ENCODE results near the gene ABCA7.

The ABCA7 gene

DNA sequence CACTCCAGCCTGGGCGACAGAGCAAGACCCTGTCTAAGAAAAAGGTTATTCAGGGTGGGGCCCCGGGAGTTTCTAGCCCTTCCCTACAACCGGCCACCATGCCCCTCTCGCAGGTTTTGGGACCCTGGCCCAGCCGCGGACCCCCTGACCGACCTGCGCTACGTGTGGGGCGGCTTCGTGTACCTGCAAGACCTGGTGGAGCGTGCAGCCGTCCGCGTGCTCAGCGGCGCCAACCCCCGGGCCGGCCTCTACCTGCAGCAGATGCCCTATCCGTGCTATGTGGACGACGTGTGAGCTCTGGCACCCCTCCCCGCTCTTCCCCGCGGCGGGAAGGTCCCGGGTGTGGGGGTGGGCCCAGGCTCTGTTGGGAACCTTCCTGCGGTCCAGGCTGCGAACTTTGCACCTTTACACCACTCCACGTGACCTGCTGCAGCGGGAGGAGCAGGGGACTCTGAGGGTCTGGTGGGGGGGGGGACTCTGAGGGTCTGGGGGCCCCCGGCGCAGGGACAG is 6.3 kb downstream of the ABCA7 start:
- Histone ChIP-seq H3K4me2 (ENCODE audit: low read depth, low read length, poor library complexity, severe bottlenecking) (no peak overlapping the region), H3K27ac (ENCODE audit: low read depth, low read length) (no peak overlapping the region), H3K79me2 (ENCODE audit: insufficient read depth, low read length) (peaks cover 4% of the 10 kb centered on the region; the same call in 1 of the 2 replicates), H3K9me3 (ENCODE audit: insufficient read depth, low read length) (no peaks in the 10 kb centered on the region), H3K36me3 (ENCODE audit: low read length) (peaks cover 4% of the 10 kb centered on the region; the same call in 1 of the 2 replicates), H2AFZ (ENCODE audit: low read depth, low read length, severe bottlenecking) (no peak overlapping the region), H4K20me1 (ENCODE audit: low read depth, low read length) (no peaks in the 10 kb centered on the region), H3K27me3 (ENCODE audit: low read length) (no peaks in the 10 kb centered on the region), H3K9ac (ENCODE audit: low read length) (no peak overlapping the region), H3F3A (ENCODE audit: insufficient read depth) (no peaks in the 10 kb centered on the region), H3K4me3 (ENCODE audit: insufficient read depth, low read length, poor library complexity, severe bottlenecking) (no peak overlapping the region), H3K9me2 (replicated peaks; ENCODE audit: insufficient read depth, low read length) (no peaks in the 10 kb centered on the region)
- TF ChIP-seq, protein P1, sequence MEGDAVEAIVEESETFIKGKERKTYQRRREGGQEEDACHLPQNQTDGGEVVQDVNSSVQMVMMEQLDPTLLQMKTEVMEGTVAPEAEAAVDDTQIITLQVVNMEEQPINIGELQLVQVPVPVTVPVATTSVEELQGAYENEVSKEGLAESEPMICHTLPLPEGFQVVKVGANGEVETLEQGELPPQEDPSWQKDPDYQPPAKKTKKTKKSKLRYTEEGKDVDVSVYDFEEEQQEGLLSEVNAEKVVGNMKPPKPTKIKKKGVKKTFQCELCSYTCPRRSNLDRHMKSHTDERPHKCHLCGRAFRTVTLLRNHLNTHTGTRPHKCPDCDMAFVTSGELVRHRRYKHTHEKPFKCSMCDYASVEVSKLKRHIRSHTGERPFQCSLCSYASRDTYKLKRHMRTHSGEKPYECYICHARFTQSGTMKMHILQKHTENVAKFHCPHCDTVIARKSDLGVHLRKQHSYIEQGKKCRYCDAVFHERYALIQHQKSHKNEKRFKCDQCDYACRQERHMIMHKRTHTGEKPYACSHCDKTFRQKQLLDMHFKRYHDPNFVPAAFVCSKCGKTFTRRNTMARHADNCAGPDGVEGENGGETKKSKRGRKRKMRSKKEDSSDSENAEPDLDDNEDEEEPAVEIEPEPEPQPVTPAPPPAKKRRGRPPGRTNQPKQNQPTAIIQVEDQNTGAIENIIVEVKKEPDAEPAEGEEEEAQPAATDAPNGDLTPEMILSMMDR (IDR thresholded peaks at IDR 0.05; ENCODE audit: insufficient read depth, low read length, poor library complexity, severe bottlenecking) = no peak
- TF ChIP-seq EZH2phosphoT487 (conservative IDR thresholded peaks at IDR 0.05; ENCODE audit: low read length) = no peak

DNA sequence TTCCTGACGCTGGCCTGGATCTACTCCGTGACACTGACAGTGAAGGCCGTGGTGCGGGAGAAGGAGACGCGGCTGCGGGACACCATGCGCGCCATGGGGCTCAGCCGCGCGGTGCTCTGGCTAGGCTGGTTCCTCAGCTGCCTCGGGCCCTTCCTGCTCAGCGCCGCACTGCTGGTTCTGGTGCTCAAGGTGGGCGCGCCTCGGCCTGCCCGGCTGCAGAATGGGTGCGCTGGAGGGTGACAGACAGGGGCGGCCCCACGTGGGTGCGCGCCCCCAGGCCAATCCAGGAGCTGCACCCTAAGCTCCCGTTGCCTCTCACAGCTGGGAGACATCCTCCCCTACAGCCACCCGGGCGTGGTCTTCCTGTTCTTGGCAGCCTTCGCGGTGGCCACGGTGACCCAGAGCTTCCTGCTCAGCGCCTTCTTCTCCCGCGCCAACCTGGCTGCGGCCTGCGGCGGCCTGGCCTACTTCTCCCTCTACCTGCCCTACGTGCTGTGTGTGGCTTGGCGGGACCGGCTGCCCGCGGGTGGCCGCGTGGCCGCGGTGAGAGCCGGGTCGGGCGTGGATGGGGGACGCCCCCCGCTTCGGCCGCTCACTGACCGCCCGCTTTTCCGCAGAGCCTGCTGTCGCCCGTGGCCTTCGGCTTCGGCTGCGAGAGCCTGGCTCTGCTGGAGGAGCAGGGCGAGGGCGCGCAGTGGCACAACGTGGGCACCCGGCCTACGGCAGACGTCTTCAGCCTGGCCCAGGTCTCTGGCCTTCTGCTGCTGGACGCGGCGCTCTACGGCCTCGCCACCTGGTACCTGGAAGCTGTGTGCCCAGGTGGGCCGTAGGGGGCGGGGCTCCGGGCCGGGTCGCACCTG is 7.2 kb downstream of the ABCA7 start:
- no peaks in the 10 kb centered on the region for H3K9me2 ChIP-seq (replicated peaks; ENCODE audit: insufficient read depth, low read length)

DNA sequence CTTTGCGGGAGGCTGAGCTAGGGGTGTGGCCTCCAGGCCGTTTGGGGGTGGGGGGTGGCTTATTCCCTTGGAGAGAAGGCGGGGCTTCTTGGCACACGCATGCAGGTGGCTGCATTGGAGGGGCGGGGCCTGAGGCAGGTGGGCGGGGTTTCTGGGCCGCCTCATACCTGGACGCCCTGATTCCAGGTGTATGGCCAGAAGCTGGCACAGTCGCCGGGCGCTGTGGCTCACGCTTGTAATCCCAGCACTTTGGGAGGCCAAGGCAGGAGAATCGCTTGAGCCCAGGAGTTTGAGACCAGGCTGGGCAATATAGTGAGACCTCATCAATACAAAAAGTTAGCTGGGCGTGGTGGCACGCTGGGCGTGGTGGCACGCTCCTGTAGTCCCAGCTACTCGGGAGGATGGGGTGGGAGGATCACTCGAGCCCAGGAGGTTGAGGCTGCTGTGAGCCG is 7.8 kb downstream of the ABCA7 start:
- Histone ChIP-seq H4K20me1 (ENCODE audit: low read depth, low read length) (no peaks in the 10 kb centered on the region), H3K36me3 (ENCODE audit: low read length) (peaks cover 4% of the 10 kb centered on the region; the same call in 1 of the 2 replicates), H3K4me3 (ENCODE audit: insufficient read depth, low read length, poor library complexity, severe bottlenecking) (no peak overlapping the region), H3K9ac (ENCODE audit: low read length) (no peak overlapping the region), H3K27me3 (ENCODE audit: low read length) (no peaks in the 10 kb centered on the region), H3K9me3 (ENCODE audit: insufficient read depth, low read length) (no peaks in the 10 kb centered on the region), H3K27ac (ENCODE audit: low read depth, low read length) (no peak overlapping the region), H3K4me2 (ENCODE audit: low read depth, low read length, poor library complexity, severe bottlenecking) (no peak overlapping the region), H2AFZ (ENCODE audit: low read depth, low read length, severe bottlenecking) (no peak overlapping the region), H3K79me2 (ENCODE audit: insufficient read depth, low read length) (no peaks in the 10 kb centered on the region), H3F3A (ENCODE audit: insufficient read depth) (no peaks in the 10 kb centered on the region), H3K9me2 (replicated peaks; ENCODE audit: insufficient read depth, low read length) (no peaks in the 10 kb centered on the region)
- TF ChIP-seq EZH2phosphoT487 (conservative IDR thresholded peaks at IDR 0.05; ENCODE audit: low read length) = no peak
- TF ChIP-seq, protein P1 (IDR thresholded peaks at IDR 0.05; ENCODE audit: insufficient read depth, low read length, poor library complexity, severe bottlenecking) = no peak

More for the DNA sequence above, 7.2 kb downstream of the ABCA7 start:
- Histone ChIP-seq H3F3A (ENCODE audit: insufficient read depth) (no peaks in the 10 kb centered on the region), H3K9me3 (ENCODE audit: insufficient read depth, low read length) (no peaks in the 10 kb centered on the region), H2AFZ (ENCODE audit: low read depth, low read length, severe bottlenecking) (no peak overlapping the region), H3K9ac (ENCODE audit: low read length) (no peak overlapping the region), H3K4me2 (ENCODE audit: low read depth, low read length, poor library complexity, severe bottlenecking) (no peak overlapping the region), H3K36me3 (ENCODE audit: low read length) (peaks cover 4% of the 10 kb centered on the region; the same call in 1 of the 2 replicates), H4K20me1 (ENCODE audit: low read depth, low read length) (no peaks in the 10 kb centered on the region), H3K27ac (ENCODE audit: low read depth, low read length) (no peak overlapping the region), H3K79me2 (ENCODE audit: insufficient read depth, low read length) (no peaks in the 10 kb centered on the region), H3K27me3 (ENCODE audit: low read length) (no peaks in the 10 kb centered on the region), H3K4me3 (ENCODE audit: insufficient read depth, low read length, poor library complexity, severe bottlenecking) (no peak overlapping the region)
- TF ChIP-seq, protein P1 (IDR thresholded peaks at IDR 0.05; ENCODE audit: insufficient read depth, low read length, poor library complexity, severe bottlenecking) = no peak
- TF ChIP-seq EZH2phosphoT487 (conservative IDR thresholded peaks at IDR 0.05; ENCODE audit: low read length) = no peak

Measured in SU-DHL-6 (cell line).